WTC11 (cell line): ENCODE results near the gene ABL1.

Source experiments
- ATF2 ChIP-seq: sonication (generic); formaldehyde crosslinking; IDR thresholded peaks from 2 replicates; pipeline ENCODE4 v1.8.1; 2022; ENCODE audit warnings: low read depth, missing genetic modification reagents, borderline replicate concordance
- CREM ChIP-seq: sonication (generic); formaldehyde crosslinking; IDR thresholded peaks from 2 replicates; pipeline ENCODE4 v1.8.1; 2022; ENCODE audit warnings: mild to moderate bottlenecking, missing genetic modification reagents, moderate library complexity
- FOXP1 ChIP-seq: sonication (generic); formaldehyde crosslinking; IDR thresholded peaks from 2 replicates; pipeline ENCODE4 v1.8.0; 2022; ENCODE audit warnings: missing genetic modification reagents, mild to moderate bottlenecking, moderate library complexity, borderline replicate concordance
- GRHL2 ChIP-seq: fragments of 250-450 bp; sonication (Bioruptor Pico); IDR thresholded peaks from 2 replicates; pipeline ENCODE4 v1.8.0; 2022; ENCODE audit warnings: mild to moderate bottlenecking, moderate library complexity; ENCODE audit not compliant: insufficient replicate concordance, severe bottlenecking
- IRF2 ChIP-seq: sonication (generic); formaldehyde crosslinking; IDR thresholded peaks from 2 replicates; pipeline ENCODE4 v1.8.0; 2022; ENCODE audit warnings: low read depth, missing genetic modification reagents, borderline replicate concordance
- NFE2L1 ChIP-seq: sonication (generic); formaldehyde crosslinking; IDR thresholded peaks from 2 replicates; pipeline ENCODE4 v1.8.1; 2023; ENCODE audit warnings: missing genetic modification reagents
- SP1 ChIP-seq: sonication (generic); formaldehyde crosslinking; conservative IDR thresholded peaks from 2 replicates; pipeline ENCODE4 v1.8.1; 2022; ENCODE audit warnings: missing genetic modification reagents
- TCF7 ChIP-seq: sonication (generic); formaldehyde crosslinking; IDR thresholded peaks from 2 replicates; pipeline ENCODE4 v1.8.0; 2022; ENCODE audit warnings: mild to moderate bottlenecking, low read depth, missing genetic modification reagents, moderate library complexity
- TF ChIP-seq, protein P1 (sequence below): fragments of 200-600 bp; IDR thresholded peaks from 2 replicates; pipeline ENCODE4 v1.8.0; 2022; ENCODE audit warnings: antibody characterized with exemption
- TF ChIP-seq, protein P2 (sequence below): sonication (generic); formaldehyde crosslinking; conservative IDR thresholded peaks from 2 replicates; pipeline ENCODE4 v1.8.1; 2023; ENCODE audit warnings: mild to moderate bottlenecking, low read depth, missing genetic modification reagents, moderate library complexity

DNA sequence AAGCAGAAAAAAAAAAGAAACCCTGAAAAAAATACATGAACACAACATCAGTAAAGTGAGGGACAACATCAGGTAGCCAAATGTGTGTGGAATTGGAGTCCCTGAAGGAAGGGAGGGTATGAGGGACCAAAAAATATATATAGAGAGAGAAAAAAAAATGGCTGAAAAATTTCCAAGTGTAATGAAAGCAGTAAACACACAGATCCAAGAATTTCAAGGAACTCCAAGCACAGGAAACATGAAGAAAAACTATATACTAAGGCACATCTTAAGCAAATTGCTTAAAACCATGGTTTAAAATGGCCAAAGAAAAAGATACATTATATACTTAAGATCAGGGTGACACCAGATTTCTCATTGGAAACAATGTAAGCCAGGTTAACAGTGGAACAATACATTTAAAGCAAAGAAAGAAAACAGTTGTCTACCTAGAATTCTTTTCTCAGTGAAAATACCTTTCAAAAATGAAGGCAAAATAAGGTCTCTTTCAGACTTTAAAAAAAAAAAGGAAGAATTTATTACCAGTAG lies 24.4 kb upstream of the ABL1 start:
- TF ChIP-seq, protein P1, sequence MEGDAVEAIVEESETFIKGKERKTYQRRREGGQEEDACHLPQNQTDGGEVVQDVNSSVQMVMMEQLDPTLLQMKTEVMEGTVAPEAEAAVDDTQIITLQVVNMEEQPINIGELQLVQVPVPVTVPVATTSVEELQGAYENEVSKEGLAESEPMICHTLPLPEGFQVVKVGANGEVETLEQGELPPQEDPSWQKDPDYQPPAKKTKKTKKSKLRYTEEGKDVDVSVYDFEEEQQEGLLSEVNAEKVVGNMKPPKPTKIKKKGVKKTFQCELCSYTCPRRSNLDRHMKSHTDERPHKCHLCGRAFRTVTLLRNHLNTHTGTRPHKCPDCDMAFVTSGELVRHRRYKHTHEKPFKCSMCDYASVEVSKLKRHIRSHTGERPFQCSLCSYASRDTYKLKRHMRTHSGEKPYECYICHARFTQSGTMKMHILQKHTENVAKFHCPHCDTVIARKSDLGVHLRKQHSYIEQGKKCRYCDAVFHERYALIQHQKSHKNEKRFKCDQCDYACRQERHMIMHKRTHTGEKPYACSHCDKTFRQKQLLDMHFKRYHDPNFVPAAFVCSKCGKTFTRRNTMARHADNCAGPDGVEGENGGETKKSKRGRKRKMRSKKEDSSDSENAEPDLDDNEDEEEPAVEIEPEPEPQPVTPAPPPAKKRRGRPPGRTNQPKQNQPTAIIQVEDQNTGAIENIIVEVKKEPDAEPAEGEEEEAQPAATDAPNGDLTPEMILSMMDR: no peak
- no peak for TF ChIP-seq CREM (CRISPR knock-in tag)
- no peak for TF ChIP-seq TCF7 (CRISPR knock-in tag)
- no peak for TF ChIP-seq ATF2 (CRISPR knock-in tag)
- TF ChIP-seq NFE2L1 (CRISPR knock-in tag): no peak
- TF ChIP-seq SP1: no peak
- no peak for TF ChIP-seq GRHL2 (CRISPR knock-in tag)
- TF ChIP-seq FOXP1 (CRISPR knock-in tag): no peak
- no peak for TF ChIP-seq IRF2 (CRISPR knock-in tag)
- TF ChIP-seq, protein P2, sequence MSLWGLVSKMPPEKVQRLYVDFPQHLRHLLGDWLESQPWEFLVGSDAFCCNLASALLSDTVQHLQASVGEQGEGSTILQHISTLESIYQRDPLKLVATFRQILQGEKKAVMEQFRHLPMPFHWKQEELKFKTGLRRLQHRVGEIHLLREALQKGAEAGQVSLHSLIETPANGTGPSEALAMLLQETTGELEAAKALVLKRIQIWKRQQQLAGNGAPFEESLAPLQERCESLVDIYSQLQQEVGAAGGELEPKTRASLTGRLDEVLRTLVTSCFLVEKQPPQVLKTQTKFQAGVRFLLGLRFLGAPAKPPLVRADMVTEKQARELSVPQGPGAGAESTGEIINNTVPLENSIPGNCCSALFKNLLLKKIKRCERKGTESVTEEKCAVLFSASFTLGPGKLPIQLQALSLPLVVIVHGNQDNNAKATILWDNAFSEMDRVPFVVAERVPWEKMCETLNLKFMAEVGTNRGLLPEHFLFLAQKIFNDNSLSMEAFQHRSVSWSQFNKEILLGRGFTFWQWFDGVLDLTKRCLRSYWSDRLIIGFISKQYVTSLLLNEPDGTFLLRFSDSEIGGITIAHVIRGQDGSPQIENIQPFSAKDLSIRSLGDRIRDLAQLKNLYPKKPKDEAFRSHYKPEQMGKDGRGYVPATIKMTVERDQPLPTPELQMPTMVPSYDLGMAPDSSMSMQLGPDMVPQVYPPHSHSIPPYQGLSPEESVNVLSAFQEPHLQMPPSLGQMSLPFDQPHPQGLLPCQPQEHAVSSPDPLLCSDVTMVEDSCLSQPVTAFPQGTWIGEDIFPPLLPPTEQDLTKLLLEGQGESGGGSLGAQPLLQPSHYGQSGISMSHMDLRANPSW: no peak
